Measurements from ENCODE around the gene TLR8. TPM values are rescaled to one million over a fixed set of nuclear protein-coding genes. Genes with fewer than 3 reads are reported as not detected.

TLR8 gene
- under 1 TPM in 5 of 8 experiments, not detected in 3; 0.04 to 0.56 (median 0.09) TPM for total RNA-seq

DNA sequence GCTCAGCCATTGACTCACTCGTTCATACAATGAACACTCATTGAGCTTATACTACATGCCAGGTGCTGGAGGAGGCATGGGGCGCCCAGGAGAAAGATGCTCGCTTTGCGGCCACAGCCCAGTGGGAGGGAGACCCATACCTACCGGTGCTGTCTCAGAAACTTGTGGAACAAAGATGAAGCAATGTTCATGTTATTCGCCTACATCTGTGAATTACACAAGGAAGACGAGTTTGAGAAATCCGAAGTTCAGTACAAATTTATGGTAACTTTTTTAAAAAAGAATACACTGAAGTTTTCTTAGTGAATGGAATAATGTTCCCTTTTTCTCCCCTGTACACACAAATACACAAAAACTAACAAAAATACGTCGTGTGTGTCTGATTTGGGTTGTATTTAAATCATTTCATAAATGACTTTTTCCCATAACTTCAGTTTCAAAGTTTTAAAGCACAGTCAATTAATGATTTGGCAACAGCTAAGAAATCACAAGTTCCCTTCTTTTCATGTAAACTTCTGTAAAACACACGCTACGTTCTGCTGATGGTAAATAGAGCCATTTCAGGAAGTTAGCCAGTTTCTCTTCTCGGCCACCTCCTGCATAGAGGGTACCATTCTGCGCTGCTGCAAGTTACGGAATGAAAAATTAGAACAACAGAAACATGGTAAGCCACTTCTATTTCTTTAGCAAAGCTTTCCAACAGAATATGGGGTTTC lies at the start of gene TLR8:
TSS of gene TLR8 (plus strand) at position 575 of the 716 bp plus-strand sequence. CDS start at position 662, 87 bp downstream.
- Histone ChIP-seq H3K4me1 (replicated peaks in 1 of 2) (no peaks in the 10 kb centered on the region), H3K4me3 (no peak within 1 kb of the TSS), H3K27ac (no peak within 1 kb of the TSS)
- WGBS, 10 experiments: 34 to 95% (median 81%) methylated on average over 3 to 11 of the region's 15 CpGs; no CpG with 5 or more reads in 2 of the 10 experiments
- ATAC-seq (replicated peaks in 6 of 8): no peak
- in situ Hi-C loops (cut with MboI; ENCODE audit: low pct_unique_long_range_greater_than_20kb in 2 of 9, low sequenced_read_pairs in 9 of 9, unreplicated experiment in 9 of 9): no loop called here

DNA sequence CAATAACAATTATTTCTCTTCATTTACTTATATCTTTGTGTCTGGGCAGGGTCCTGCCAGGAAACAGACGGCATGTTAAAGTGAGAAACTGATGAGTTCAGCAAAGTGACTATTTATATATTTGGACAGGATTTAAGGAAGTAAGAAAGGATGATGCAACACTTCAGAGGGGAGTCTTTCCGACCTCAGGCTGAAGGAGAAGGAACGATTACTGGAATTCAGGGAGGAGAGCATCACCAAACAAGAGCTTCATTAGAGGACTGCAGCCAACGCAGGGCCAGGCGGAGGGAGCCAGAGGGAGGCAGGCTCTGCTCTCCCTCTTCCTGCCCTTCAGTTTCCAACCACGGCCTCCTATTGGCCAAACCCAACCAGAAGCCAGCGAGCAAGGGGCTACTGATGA lies 41.1 kb upstream of the TLR8 start:
- ATAC-seq (replicated peaks in 6 of 8): peak in 1 of 8 experiments; percentile 64

GRCh38 chrX:12866451-12867377 lies 39.7 kb upstream of the TLR8 start, which contains the start of gene TLR7:
TSS of gene TLR7 (plus strand) at chrX:12867072. CDS start at chrX:12867579, 507 bp downstream.
- in situ Hi-C loops (cut with MboI; ENCODE audit: low pct_unique_long_range_greater_than_20kb in 2 of 9, low sequenced_read_pairs in 9 of 9, unreplicated experiment in 9 of 9): no loop called here

More for the DNA sequence above, 41.1 kb upstream of the TLR8 start:
- no peak overlapping the region for H3K4me3 ChIP-seq
- no peak overlapping the region for H3K27ac ChIP-seq
- in situ Hi-C loops (cut with MboI; ENCODE audit: low pct_unique_long_range_greater_than_20kb in 2 of 9, low sequenced_read_pairs in 9 of 9, unreplicated experiment in 9 of 9): no loop called here
- 0 to 100% (median 9%) methylated on average over 1 to 5 of the region's 7 CpGs; no CpG with 5 or more reads in 4 of the 10 experiments for WGBS, 10 experiments
- H3K4me1 ChIP-seq (replicated peaks in 1 of 2): no peaks in the 10 kb centered on the region

DNA sequence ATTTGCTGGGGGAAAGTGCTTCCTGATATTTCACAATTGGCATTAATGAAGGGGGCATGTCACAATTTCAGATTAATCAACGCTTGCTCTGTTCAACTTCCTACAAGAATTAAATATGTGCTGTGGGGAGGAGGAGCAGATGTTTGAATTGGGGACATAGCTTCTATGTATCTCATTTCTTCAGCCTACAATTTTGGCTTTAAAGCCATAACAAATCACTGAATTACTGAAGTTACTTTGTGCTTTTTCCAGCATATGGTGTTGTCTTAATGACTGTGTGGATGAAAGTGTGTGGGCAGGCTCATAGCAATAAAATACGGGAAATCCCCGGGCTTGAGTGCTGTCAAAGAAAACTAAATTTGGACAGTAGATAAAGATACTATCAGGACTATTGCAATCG lies 38.7 kb upstream of the TLR8 start:
- H3K4me3 ChIP-seq: no peak overlapping the region
- in situ Hi-C loops (cut with MboI; ENCODE audit: low pct_unique_long_range_greater_than_20kb in 2 of 9, low sequenced_read_pairs in 9 of 9, unreplicated experiment in 9 of 9): no loop called here
- ATAC-seq (replicated peaks in 6 of 8): no peak
- WGBS, 10 experiments: 0 to 100% (median 80%) methylated on average over 1 to 4 of the region's 4 CpGs; no CpG with 5 or more reads in 4 of the 10 experiments
- no peak overlapping the region for H3K27ac ChIP-seq
- H3K4me1 ChIP-seq (replicated peaks in 1 of 2): no peaks in the 10 kb centered on the region

More at GRCh38 chrX:12866451-12867377, 39.7 kb upstream of the TLR8 start, which contains the start of gene TLR7:
- no peaks in the 10 kb centered on the region for H3K4me1 ChIP-seq (replicated peaks in 1 of 2)
- 10 to 100% (median 80%) methylated on average over 1 to 6 of the region's 7 CpGs; no CpG with 5 or more reads in 1 of the 10 experiments for WGBS, 10 experiments
- H3K4me3 ChIP-seq: no peak within 1 kb of the TSS
- no peak within 1 kb of the TSS for H3K27ac ChIP-seq
- ATAC-seq (replicated peaks in 6 of 8): no peak

- no peaks in the 10 kb centered on the region for H3K4me1 ChIP-seq (replicated peaks in 1 of 2)
- no peak overlapping the region for H3K27ac ChIP-seq
- 0 to 86% (median 43%) methylated on average over 1 to 4 of the region's 4 CpGs; no CpG with 5 or more reads in 2 of the 10 experiments for WGBS, 10 experiments
- ATAC-seq (replicated peaks in 6 of 8): no peak
- no peak overlapping the region for H3K4me3 ChIP-seq
- in situ Hi-C loops (cut with MboI; ENCODE audit: low pct_unique_long_range_greater_than_20kb in 2 of 9, low sequenced_read_pairs in 9 of 9, unreplicated experiment in 9 of 9): no loop called here
Observed at GRCh38 chrX:12868747-12869146, 37.7 kb upstream of the TLR8 start.

DNA sequence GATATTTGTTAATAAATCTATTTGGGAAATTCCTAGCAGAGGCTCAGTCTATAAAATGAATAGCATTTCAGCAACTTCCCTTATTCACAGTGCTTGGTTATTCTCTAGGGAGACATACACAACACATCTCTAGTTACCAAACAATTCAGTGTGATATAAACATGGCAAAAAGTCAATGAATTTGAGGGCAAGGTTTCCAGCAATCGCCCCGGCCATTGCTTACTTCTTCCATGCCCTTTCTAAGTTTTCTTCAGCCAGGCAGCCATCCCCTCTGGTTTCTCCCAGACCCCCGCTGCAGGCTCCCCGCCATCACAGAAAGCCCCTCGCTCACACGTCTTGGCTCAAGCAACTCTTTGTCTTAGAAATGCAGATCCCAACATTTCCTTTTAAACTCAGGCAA lies 35.2 kb upstream of the TLR8 start:
- H3K4me1 ChIP-seq (replicated peaks in 1 of 2): no peaks in the 10 kb centered on the region
- WGBS, 10 experiments: no CpG with 5 or more reads among the region's 6 CpGs
- in situ Hi-C loops (cut with MboI; ENCODE audit: low pct_unique_long_range_greater_than_20kb in 2 of 9, low sequenced_read_pairs in 9 of 9, unreplicated experiment in 9 of 9): no loop called here
- no peak overlapping the region for H3K4me3 ChIP-seq
- H3K27ac ChIP-seq: no peak overlapping the region
- no peak for ATAC-seq (replicated peaks in 6 of 8)

DNA sequence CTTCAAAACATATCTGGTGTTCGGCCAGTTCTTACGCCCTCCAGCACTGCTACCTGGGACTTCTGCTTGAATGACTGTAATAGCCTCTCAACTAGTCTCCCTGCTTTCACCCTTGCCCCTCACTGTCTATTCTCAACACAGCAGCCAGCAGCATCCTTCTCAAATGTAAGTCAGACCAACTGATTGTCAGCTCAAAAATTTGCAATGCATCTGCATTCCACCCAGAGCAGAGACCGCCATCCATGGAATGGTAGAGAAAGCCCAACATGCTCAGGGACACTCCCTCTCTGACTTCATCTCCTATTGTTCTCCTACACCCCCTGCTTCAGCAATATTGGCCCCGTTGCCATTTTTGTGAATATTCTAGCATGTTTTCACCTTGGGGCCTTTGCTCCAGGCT lies 33.7 kb upstream of the TLR8 start:
- Histone ChIP-seq H3K4me3 (no peak overlapping the region), H3K27ac (no peak overlapping the region), H3K4me1 (replicated peaks in 1 of 2) (no peaks in the 10 kb centered on the region)
- peak in 2 of 8 experiments; percentile 40 to 42 for ATAC-seq (replicated peaks in 6 of 8)
- in situ Hi-C loops (cut with MboI; ENCODE audit: low pct_unique_long_range_greater_than_20kb in 2 of 9, low sequenced_read_pairs in 9 of 9, unreplicated experiment in 9 of 9): no loop called here
- WGBS, 10 experiments: 36 to 100% (median 60%) methylated on average over 1 to 2 of the region's 4 CpGs; no CpG with 5 or more reads in 7 of the 10 experiments

DNA sequence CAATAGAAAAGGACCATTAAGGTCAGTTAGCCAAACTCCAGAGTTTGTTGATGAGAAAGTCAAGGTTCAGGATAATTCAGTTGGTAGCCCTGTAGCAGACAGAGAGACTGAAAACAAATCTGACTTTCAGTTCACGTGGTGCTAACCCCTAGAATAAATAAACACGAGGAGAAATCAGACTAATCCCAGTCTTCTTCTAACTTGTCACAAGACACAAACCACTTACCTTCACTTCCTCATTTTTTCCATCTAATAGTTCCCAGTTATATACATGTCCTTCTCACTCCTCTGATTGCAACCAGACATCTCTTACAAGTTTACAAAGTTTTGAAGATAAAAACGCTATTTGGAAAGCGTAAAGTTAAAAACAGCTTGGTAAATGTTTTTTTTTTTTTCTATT lies 31.8 kb upstream of the TLR8 start:
- no peak overlapping the region for H3K4me3 ChIP-seq
- H3K4me1 ChIP-seq (replicated peaks in 1 of 2): no peaks in the 10 kb centered on the region
- no peak for ATAC-seq (replicated peaks in 6 of 8)
- WGBS, 10 experiments: 6 to 89% (median 75%) methylated on average over 2 to 4 of the region's 4 CpGs; no CpG with 5 or more reads in 5 of the 10 experiments
- in situ Hi-C loops (cut with MboI; ENCODE audit: low pct_unique_long_range_greater_than_20kb in 2 of 9, low sequenced_read_pairs in 9 of 9, unreplicated experiment in 9 of 9): no loop called here
- no peak overlapping the region for H3K27ac ChIP-seq

- Histone ChIP-seq H3K27ac (no peak overlapping the region), H3K4me1 (replicated peaks in 1 of 2) (no peaks in the 10 kb centered on the region), H3K4me3 (no peak overlapping the region)
- 0 to 90% (median 49%) methylated on average over 1 to 6 of the region's 8 CpGs; no CpG with 5 or more reads in 6 of the 10 experiments for WGBS, 10 experiments
- in situ Hi-C loops (cut with MboI; ENCODE audit: low pct_unique_long_range_greater_than_20kb in 2 of 9, low sequenced_read_pairs in 9 of 9, unreplicated experiment in 9 of 9): no loop called here
- ATAC-seq (replicated peaks in 6 of 8): no peak
Observed at GRCh38 chrX:12877386-12877785, 29.0 kb upstream of the TLR8 start.

GRCh38 chrX:12878536-12878935 lies 27.9 kb upstream of the TLR8 start:
- H3K4me3 ChIP-seq: no peak overlapping the region
- no peak overlapping the region for H3K27ac ChIP-seq
- no peaks in the 10 kb centered on the region for H3K4me1 ChIP-seq (replicated peaks in 1 of 2)
- ATAC-seq (replicated peaks in 6 of 8): peak in 7 of 8 experiments; percentile 36 to 83 (median 65)
- 40 to 67% methylated on average over 1 of the region's 1 CpG; no CpG with 5 or more reads in 8 of the 10 experiments for WGBS, 10 experiments
- in situ Hi-C loops (cut with MboI; ENCODE audit: low pct_unique_long_range_greater_than_20kb in 2 of 9, low sequenced_read_pairs in 9 of 9, unreplicated experiment in 9 of 9): no loop called here

DNA sequence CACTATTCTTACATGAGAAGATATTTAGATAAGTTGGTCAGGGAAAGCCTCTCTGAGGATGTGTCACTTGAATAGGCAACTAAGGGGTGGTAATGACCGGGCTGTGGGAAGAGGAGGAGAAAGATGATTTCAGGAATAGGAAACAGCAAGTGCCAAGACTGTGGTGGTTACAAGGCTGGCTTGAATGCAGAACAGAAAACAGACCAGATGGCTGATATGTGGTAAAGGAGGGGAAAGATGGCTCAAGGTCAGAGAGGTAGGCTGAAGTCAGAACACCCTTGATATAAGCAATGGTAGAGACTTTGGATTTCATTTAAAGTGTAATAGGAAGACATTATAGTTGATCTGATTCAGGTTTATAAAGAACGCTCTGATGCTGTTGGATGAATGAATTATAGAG lies 24.5 kb upstream of the TLR8 start:
- 0 to 100% (median 56%) methylated on average over 1 to 2 of the region's 2 CpGs; no CpG with 5 or more reads in 6 of the 10 experiments for WGBS, 10 experiments
- Histone ChIP-seq H3K4me3 (no peak overlapping the region), H3K27ac (no peak overlapping the region), H3K4me1 (replicated peaks in 1 of 2) (no peaks in the 10 kb centered on the region)
- in situ Hi-C loops (cut with MboI; ENCODE audit: low pct_unique_long_range_greater_than_20kb in 2 of 9, low sequenced_read_pairs in 9 of 9, unreplicated experiment in 9 of 9): no loop called here
- no peak for ATAC-seq (replicated peaks in 6 of 8)

DNA sequence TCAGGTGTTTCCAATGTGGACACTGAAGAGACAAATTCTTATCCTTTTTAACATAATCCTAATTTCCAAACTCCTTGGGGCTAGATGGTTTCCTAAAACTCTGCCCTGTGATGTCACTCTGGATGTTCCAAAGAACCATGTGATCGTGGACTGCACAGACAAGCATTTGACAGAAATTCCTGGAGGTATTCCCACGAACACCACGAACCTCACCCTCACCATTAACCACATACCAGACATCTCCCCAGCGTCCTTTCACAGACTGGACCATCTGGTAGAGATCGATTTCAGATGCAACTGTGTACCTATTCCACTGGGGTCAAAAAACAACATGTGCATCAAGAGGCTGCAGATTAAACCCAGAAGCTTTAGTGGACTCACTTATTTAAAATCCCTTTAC lies 20.9 kb upstream of the TLR8 start:
- 0 to 80% (median 44%) methylated on average over 1 to 5 of the region's 5 CpGs; no CpG with 5 or more reads in 6 of the 10 experiments for WGBS, 10 experiments
- in situ Hi-C loops (cut with MboI; ENCODE audit: low pct_unique_long_range_greater_than_20kb in 2 of 9, low sequenced_read_pairs in 9 of 9, unreplicated experiment in 9 of 9): no loop called here
- Histone ChIP-seq H3K4me1 (replicated peaks in 1 of 2) (no peaks in the 10 kb centered on the region), H3K27ac (no peak overlapping the region), H3K4me3 (no peak overlapping the region)
- no peak for ATAC-seq (replicated peaks in 6 of 8)

DNA sequence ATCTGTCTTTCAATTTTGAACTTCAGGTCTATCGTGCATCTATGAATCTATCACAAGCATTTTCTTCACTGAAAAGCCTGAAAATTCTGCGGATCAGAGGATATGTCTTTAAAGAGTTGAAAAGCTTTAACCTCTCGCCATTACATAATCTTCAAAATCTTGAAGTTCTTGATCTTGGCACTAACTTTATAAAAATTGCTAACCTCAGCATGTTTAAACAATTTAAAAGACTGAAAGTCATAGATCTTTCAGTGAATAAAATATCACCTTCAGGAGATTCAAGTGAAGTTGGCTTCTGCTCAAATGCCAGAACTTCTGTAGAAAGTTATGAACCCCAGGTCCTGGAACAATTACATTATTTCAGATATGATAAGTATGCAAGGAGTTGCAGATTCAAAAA lies 19.9 kb upstream of the TLR8 start:
- H3K4me3 ChIP-seq: no peak overlapping the region
- H3K27ac ChIP-seq: no peak overlapping the region
- WGBS, 10 experiments: 6 to 100% (median 68%) methylated on average over 3 of the region's 3 CpGs; no CpG with 5 or more reads in 6 of the 10 experiments
- in situ Hi-C loops (cut with MboI; ENCODE audit: low pct_unique_long_range_greater_than_20kb in 2 of 9, low sequenced_read_pairs in 9 of 9, unreplicated experiment in 9 of 9): no loop called here
- ATAC-seq (replicated peaks in 6 of 8): no peak
- H3K4me1 ChIP-seq (replicated peaks in 1 of 2): no peaks in the 10 kb centered on the region
